SK-N-SH (cell line): ENCODE results near the gene KCNC2. TPM values are rescaled to one million over a fixed set of nuclear protein-coding genes. Genes with fewer than 3 reads are reported as not detected.

ENCODE experiments used
- CTCF ChIA-PET: fragments of 300-600, 350-600 bp; formaldehyde crosslinking; extraction: SDS; loops from one replicate; lab custom pipeline; 2021; lab: Yijun Ruan, JAX
- POLR2A ChIA-PET: fragments of 350-600 bp; sonication (Branson Sonifier 250); formaldehyde crosslinking; extraction: SDS; loops from one replicate; lab custom pipeline; 2020; ENCODE audit warnings: antibody characterized with exemption, inconsistent platforms; lab: Yijun Ruan, JAX
- DNase-seq: peaks from one replicate; pipeline ENCODE4 v3.0.0; 2012
- H2AFZ ChIP-seq: fragments of 200-600 bp; sonication (generic); 2 replicates; pipeline ENCODE4 v1.8.1; 2016; ENCODE audit warnings: antibody characterized with exemption, mild to moderate bottlenecking, low read depth
- H3F3A ChIP-seq: fragments of 200-600 bp; sonication (generic); replicated peaks from 2 replicates; pipeline ENCODE3; 2016; ENCODE audit warnings: antibody characterized with exemption, mild to moderate bottlenecking; ENCODE audit not compliant: insufficient read depth
- H3K27ac ChIP-seq, 2 experiments: fragments of 200-500 bp in 1 of 2; fragments of 200-600 bp in 1 of 2; sonication (Bioruptor generic) in 1 of 2; sonication (generic), shearing (Covaris generic) in 1 of 2; 2 replicates each; pipeline versions ENCODE4 v1.5.1 to v1.6.1; 2014 to 2016; ENCODE audit warnings: low read depth in 2 of 2, inconsistent platforms in 1 of 2, low read length in 1 of 2, mild to moderate bottlenecking in 1 of 2, mixed read lengths in 1 of 2
- H3K27me3 ChIP-seq: fragments of 200-600 bp; sonication (generic), shearing (Covaris generic); 2 replicates; pipeline ENCODE4 v1.6.1; 2016; ENCODE audit warnings: mixed run types; ENCODE audit not compliant: insufficient read depth
- H3K36me3 ChIP-seq, 2 experiments: fragments of 200-500 bp in 1 of 2; fragments of 200-600 bp in 1 of 2; sonication (Bioruptor generic) in 1 of 2; sonication (generic) in 1 of 2; replicated peaks in 1 of 2; 2 replicates each; pipeline versions ENCODE3 to v1.5.1; 2014 to 2016; ENCODE audit warnings: low read length in 1 of 2, mild to moderate bottlenecking in 1 of 2; ENCODE audit not compliant: insufficient read depth in 2 of 2, control insufficient read depth in 1 of 2
- H3K4me1 ChIP-seq, 2 experiments: fragments of 200-500 bp in 1 of 2; fragments of 200-600 bp in 1 of 2; sonication (Bioruptor generic) in 1 of 2; sonication (generic), shearing (Covaris generic) in 1 of 2; 2 replicates each; pipeline versions ENCODE4 v1.5.1 to v1.6.1; 2014 to 2016; ENCODE audit warnings: low read depth in 1 of 2, low read length in 1 of 2, mixed run types in 1 of 2; ENCODE audit not compliant: insufficient read depth in 2 of 2, control insufficient read depth in 1 of 2
- H3K4me2 ChIP-seq: fragments of 200-600 bp; sonication (generic), shearing (Covaris generic); 2 replicates; pipeline ENCODE4 v1.6.1; 2017; ENCODE audit warnings: mixed run types
- H3K4me3 ChIP-seq, 2 experiments: fragments of 200-500 bp in 1 of 2; fragments of 200-600 bp in 1 of 2; sonication (Bioruptor generic) in 1 of 2; sonication (generic), shearing (Covaris generic) in 1 of 2; 2 replicates each; pipeline versions ENCODE4 v1.5.1 to v1.8.1; 2014 to 2016; ENCODE audit warnings: low read depth in 2 of 2, inconsistent platforms in 1 of 2, low read length in 1 of 2, mild to moderate bottlenecking in 1 of 2, mixed read lengths in 1 of 2, moderate library complexity in 1 of 2
- H3K79me2 ChIP-seq: fragments of 200-600 bp; sonication (generic); 2 replicates; pipeline ENCODE4 v1.8.1; 2017; ENCODE audit warnings: mild to moderate bottlenecking; ENCODE audit not compliant: insufficient read depth
- H3K9ac ChIP-seq: fragments of 200-600 bp; sonication (generic); 2 replicates; pipeline ENCODE4 v1.6.1; 2017; ENCODE audit warnings: mixed run types
- H3K9me2 ChIP-seq: fragments of 200-600 bp; sonication (generic); 2 replicates; pipeline ENCODE4 v1.6.1; 2017; ENCODE audit warnings: mixed run types
- H3K9me3 ChIP-seq: fragments of 200-600 bp; sonication (generic); 2 replicates; pipeline ENCODE4 v1.6.1; 2017; ENCODE audit warnings: mixed run types, mild to moderate bottlenecking, moderate library complexity
- H4K20me1 ChIP-seq: fragments of 200-600 bp; sonication (generic); 2 replicates; pipeline ENCODE4 v1.6.1; 2017; ENCODE audit warnings: mild to moderate bottlenecking, mixed run types; ENCODE audit not compliant: insufficient read depth
- CTCF ChIP-seq: fragments of 200-600 bp; sonication (generic); IDR thresholded peaks from 2 replicates; pipeline ENCODE4 v1.6.1; 2017; ENCODE audit warnings: antibody characterized with exemption, mild to moderate bottlenecking, moderate library complexity
- EZH2phosphoT487 ChIP-seq: fragments of 200-600 bp; sonication (generic); IDR thresholded peaks from 2 replicates; pipeline ENCODE4 v1.6.1; 2017; ENCODE audit warnings: low read depth, mixed run types, mild to moderate bottlenecking, antibody characterized with exemption, moderate library complexity, borderline replicate concordance
- FOXJ3 ChIP-seq: sonication (generic); formaldehyde crosslinking; IDR thresholded peaks from 2 replicates; pipeline ENCODE4 v1.5.1; 2020; ENCODE audit warnings: mild to moderate bottlenecking, missing genetic modification reagents
- FOXM1 ChIP-seq: IDR thresholded peaks from 2 replicates; pipeline ENCODE4 v1.4.0; 2012; ENCODE audit warnings: low read depth, mild to moderate bottlenecking
- GABPA ChIP-seq: IDR thresholded peaks from 2 replicates; pipeline ENCODE4 v1.4.0; 2012; ENCODE audit warnings: low read depth, mild to moderate bottlenecking
- GATA2 ChIP-seq: sonication (generic); formaldehyde crosslinking; IDR thresholded peaks from 2 replicates; pipeline ENCODE4 v1.5.0; 2020; ENCODE audit warnings: mild to moderate bottlenecking, missing genetic modification reagents
- IRF3 ChIP-seq: fragments of 150-350 bp; IDR thresholded peaks from 2 replicates; pipeline ENCODE4 v1.6.1; 2016; ENCODE audit warnings: mild to moderate bottlenecking, low read depth, low read length
- JUND ChIP-seq: IDR thresholded peaks from 2 replicates; pipeline ENCODE4 v1.4.0; 2012
- MAX ChIP-seq: IDR thresholded peaks from 2 replicates; pipeline ENCODE4 v1.4.0; 2012; ENCODE audit warnings: low read depth
- NFIC ChIP-seq: IDR thresholded peaks from 2 replicates; pipeline ENCODE4 v1.4.0; 2012; ENCODE audit warnings: borderline replicate concordance
- PBX3 ChIP-seq: IDR thresholded peaks from 2 replicates; pipeline ENCODE4; 2012
- POLR2AphosphoS5 ChIP-seq: IDR thresholded peaks from 2 replicates; pipeline ENCODE4 v1.6.1; 2012; ENCODE audit warnings: low read depth, low read length
- RAD21 ChIP-seq: IDR thresholded peaks from 2 replicates; pipeline ENCODE4 v1.6.1; 2012; ENCODE audit warnings: mild to moderate bottlenecking, low read length
- REST ChIP-seq: IDR thresholded peaks from 2 replicates; pipeline ENCODE4 v1.6.1; 2012; ENCODE audit warnings: mild to moderate bottlenecking, low read depth, low read length, moderate library complexity
- RFX5 ChIP-seq: IDR thresholded peaks from 2 replicates; pipeline ENCODE4 v1.6.1; 2012; ENCODE audit warnings: mild to moderate bottlenecking, improper control_type of control experiment, low read length
- RXRA ChIP-seq: IDR thresholded peaks from 2 replicates; pipeline ENCODE4 v1.4.0; 2012; ENCODE audit warnings: low read depth, mild to moderate bottlenecking, borderline replicate concordance
- SIN3A ChIP-seq: IDR thresholded peaks from 2 replicates; pipeline ENCODE4 v1.6.1; 2012; ENCODE audit warnings: low read depth, mild to moderate bottlenecking, low read length, moderate library complexity, borderline replicate concordance
- SMC3 ChIP-seq: IDR thresholded peaks from 2 replicates; pipeline ENCODE4 v1.6.1; 2012; ENCODE audit warnings: low read depth, low read length, improper control_type of control experiment
- TEAD4 ChIP-seq: IDR thresholded peaks from 2 replicates; pipeline ENCODE4 v1.4.0; 2012; ENCODE audit warnings: mild to moderate bottlenecking, borderline replicate concordance; ENCODE audit not compliant: insufficient read depth
- USF1 ChIP-seq: IDR thresholded peaks from 2 replicates; pipeline ENCODE4 v1.4.0; 2012; ENCODE audit warnings: low read depth, borderline replicate concordance
- USF2 ChIP-seq: fragments of 150-350 bp; IDR thresholded peaks from 2 replicates; pipeline ENCODE4 v1.6.1; 2017; ENCODE audit warnings: antibody characterized with exemption, low read length, low read depth, borderline replicate concordance
- YY1 ChIP-seq: IDR thresholded peaks from 2 replicates; pipeline ENCODE4 v1.4.0; 2012; ENCODE audit warnings: low read depth, mild to moderate bottlenecking
- WGBS: methylation state at CpG from one replicate; pipeline ENCODE4 v1.1.6; 2017; ENCODE audit warnings: low lambda C conversion rate; 5-methylcytosine and 5-hydroxymethylcytosine counted together
- polyA plus RNA-seq, 3 experiments: library from polyadenylated mRNA; depleted of rRNA; stranded (reverse); fragments of >200 nt; gene quantifications; 2 replicates each; pipeline ENCODE4 v1.2.3, GENCODE V29; 2012

Gene KCNC2
- polyA plus RNA-seq, 1 of the 3 experiments (the other 2 are of a cell fraction) = not detected

GRCh38 chr12:75177997-75178396, 31.6 kb downstream of the KCNC2 start (continued):
- TF ChIP-seq POLR2AphosphoS5 (peak; percentile 84), FOXJ3 (CRISPR knock-in tag) (no peak), TEAD4 (no peak), SIN3A (no peak), YY1 (no peak), MAX (0 out of 2 replicates have a peak, but pooled peaks have one; percentile 21), NFIC (peak; percentile 54; the same call in 1 of the 2 replicates), GABPA (no peak), RFX5 (no peak), EZH2phosphoT487 (no peak)

- no peaks in the 10 kb centered on the region for H4K20me1 ChIP-seq
- H3K36me3 ChIP-seq = no peaks in the 10 kb centered on the region
- no peaks in the 10 kb centered on the region for H3K9me2 ChIP-seq
- WGBS = 83% methylated on average over 1 of the region's 1 CpG
- H3K27ac ChIP-seq = no peak overlapping the region
- no peaks in the 10 kb centered on the region for H3K79me2 ChIP-seq
- DNase-seq = no peak
- no peak overlapping the region for H3K4me3 ChIP-seq
- POLR2A ChIA-PET = no interaction called here
- no peak overlapping the region for H3K4me2 ChIP-seq
- TF ChIP-seq GATA2 (CRISPR knock-in tag) = no peak
- TF ChIP-seq RXRA = no peak
- no peak for TF ChIP-seq EZH2phosphoT487
- no peak for TF ChIP-seq PBX3
- no peak for TF ChIP-seq FOXM1
- no peak for TF ChIP-seq USF1
- TF ChIP-seq RAD21 = no peak
- no peak for TF ChIP-seq REST
- no peak for TF ChIP-seq JUND
- no peak for TF ChIP-seq IRF3
- TF ChIP-seq MAX = no peak
- TF ChIP-seq USF2 = no peak
- no peak for TF ChIP-seq CTCF
- no peak for TF ChIP-seq SMC3
- TF ChIP-seq, all 33 proteins: peak for 0
- Histone ChIP-seq H3K9ac (no peak overlapping the region), H3K27me3 (no peaks in the 10 kb centered on the region), H3K4me1 (peaks cover 0 to 4% of the 10 kb centered on the region in 2 experiments; a peak in 2 of 4 replicates), H3K9me3 (no peaks in the 10 kb centered on the region), H2AFZ (no peak overlapping the region), H3F3A (no peaks in the 10 kb centered on the region)
- CTCF ChIA-PET = interaction anchor here (0.6 to 1.4 kb wide), 2 partner anchors 11 to 13 kb away, joined by 3 read pairs; no protein-coding TSS in a partner anchor
These were observed 37.0 kb downstream of the KCNC2 start for GRCh38 chr12:75172611-75173010.
